ENCODE data around the gene F10.
"Not testable (repeated sequence)": the region's sequence is repeated elsewhere in the genome, so short reads cannot be mapped to it uniquely, and the experiment has no call there.

F10 gene

DNA sequence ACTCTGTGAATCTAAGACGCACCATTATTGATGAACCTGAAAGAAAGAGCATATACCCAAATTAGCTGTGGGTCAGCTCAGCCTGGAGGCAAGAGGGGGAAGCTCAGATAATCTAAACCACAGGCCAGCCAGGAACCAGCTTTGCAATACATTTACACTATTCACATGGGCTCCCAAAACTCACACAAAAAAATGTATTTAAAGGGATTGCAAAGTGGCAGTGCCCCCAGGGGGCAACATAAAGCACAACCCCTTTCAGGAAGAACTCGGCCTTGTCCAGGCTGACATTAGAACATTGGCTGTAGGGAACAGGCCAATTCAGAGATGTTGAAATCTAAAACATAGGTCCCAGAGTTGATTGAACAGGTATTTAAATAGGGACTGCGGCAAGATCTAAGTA lies 32.6 kb downstream of the F10 start:
- DNase-seq: no peak

DNA sequence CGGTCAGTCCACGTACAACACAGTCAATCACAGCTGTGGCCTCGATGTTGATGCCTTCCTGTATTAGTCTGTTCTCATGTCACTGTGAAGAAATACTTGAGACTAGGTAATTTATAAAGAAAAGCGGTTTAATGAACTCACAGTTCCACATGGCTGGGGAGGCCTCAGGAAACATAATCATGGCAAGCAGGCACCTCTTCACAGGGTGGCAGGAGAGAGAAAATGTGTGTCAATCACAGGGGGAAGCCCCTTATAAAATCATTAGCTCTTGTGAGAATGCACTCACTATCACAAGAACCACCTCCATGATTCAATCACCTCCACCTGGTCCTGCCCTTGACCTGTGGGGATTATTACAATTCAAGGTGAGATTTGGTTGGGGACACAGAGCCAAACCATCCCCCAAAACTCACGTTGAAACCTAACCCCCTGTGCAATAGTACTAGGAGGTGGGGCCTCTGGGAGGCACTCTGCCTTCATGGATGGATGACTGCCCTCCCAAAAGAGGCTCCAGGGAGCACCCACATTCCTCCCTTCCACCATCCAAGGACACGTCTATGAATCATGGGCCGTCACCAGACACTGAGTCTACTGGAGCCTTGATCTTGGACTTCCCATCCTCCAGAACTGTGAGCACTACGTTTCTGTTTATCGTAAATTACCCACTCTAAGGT lies 33.5 kb downstream of the F10 start:
- DNase-seq: no peak

DNA sequence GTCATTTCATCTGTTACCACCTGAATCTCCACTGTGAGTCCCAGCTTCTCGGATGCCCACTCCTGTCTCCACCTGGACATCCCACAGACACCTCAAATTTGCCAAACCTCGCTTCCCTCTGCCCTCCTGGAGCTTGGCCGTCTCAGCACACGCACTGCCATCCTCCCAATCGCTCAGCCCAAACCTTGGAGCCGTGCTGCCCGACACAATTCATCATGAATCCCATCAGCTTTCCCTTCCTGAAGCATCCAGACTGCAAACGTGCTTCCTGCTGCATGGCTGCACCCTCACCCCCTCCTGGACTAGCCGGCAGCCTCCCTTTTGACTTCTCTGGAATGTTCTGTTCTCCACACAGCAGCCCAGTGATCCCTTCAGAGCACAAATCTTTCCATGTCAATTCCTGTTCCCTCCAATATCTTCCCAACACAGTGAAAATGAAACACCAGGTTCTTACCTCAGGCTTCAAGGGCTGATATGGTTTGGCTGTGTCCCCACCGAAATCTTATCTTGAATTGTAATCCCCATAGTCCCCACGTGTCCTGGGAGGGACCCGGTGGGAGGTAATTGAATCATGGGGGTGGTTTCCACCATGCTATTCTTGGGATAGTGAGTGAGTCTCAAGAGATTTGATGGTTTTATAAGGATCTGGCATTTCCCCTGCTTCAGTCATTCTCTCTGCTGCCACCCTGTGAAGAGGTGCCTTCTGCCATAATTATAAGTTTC lies 34.8 kb downstream of the F10 start:
- no peak for DNase-seq

DNA sequence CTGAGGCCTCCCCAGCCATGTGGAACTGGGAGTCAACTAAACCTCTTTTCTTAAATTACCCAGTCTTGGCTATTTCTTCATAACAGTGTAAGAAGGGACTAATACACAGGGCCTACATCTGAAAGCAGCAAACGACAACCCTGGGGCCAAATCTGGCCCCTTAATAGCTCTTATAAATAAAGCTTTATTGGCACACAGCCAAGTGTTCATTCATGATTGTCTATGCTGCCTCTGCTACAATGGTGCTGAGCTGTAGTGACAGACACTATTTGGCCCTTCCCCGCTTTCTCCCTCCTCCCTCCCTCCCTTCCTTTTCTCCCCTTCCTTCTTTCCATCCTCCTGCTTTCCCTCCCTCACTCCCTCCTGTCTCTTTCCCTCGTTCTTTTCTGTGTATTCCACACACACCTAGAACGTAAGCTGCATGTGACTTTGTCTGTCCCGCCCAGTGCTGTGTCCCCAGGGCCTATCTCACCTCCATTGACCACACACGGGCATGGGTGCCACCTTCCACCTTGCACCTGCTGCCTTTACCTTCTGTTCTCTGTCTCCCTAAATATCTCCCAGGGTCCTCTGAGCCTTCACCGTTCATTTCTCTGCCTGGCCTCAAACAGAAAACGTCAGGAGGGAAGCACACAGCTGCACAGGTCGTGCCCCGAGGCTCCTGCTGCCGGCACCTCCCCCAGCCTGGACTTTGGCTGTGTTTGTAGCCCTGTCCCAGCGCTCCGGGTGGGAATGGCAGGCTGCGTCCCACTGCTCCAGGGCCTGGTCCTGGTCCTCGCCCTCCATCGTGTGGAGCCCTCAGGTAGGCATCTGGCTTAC lies 35.5 kb downstream of the F10 start, which contains the start of gene PROZ:
PROZ (plus strand) TSS at position 720 of the 819 bp plus-strand sequence; CDS start at position 733, 13 bp downstream.
- no peak for DNase-seq

DNA sequence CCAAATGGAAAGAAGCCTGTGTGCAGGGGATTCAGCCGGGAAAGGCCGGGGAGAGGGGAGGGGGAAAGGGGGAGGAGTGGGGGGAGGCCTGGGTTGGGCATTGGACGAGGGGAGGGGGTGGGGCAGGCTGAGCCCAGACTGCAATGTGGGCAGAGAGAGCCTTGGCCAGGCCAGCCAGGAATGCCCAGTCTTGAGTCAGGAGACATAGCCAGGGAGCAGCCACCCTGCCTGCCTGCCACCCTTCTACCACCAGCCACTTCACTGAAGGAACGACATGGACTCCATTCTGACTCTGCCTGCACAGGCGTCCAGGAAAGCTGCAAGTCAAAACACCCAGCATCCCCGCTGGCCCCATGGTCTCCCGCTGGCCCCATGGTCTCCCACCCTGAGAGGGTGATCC lies 36.3 kb downstream of the F10 start:
- no peak for DNase-seq

DNA sequence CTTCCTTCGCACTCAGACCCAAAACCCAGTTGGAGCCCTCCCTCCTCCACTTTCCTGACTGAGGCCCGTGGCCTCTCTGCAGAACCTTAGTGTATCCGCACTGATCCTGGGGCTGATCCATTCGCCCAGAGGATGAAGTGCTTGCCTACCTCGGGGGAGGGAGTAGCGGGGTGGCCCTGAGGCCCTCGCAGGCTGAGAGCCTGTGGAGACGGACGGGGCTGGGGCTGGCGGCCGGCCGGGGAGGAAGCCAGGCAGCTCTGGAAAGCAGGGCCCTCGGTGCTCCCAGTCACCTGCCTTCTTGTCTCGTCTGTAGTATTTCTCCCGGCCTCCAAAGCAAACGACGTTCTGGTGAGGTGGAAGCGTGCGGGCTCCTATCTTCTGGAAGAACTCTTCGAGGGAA lies 37.1 kb downstream of the F10 start:
- DNase-seq: no peak

DNA sequence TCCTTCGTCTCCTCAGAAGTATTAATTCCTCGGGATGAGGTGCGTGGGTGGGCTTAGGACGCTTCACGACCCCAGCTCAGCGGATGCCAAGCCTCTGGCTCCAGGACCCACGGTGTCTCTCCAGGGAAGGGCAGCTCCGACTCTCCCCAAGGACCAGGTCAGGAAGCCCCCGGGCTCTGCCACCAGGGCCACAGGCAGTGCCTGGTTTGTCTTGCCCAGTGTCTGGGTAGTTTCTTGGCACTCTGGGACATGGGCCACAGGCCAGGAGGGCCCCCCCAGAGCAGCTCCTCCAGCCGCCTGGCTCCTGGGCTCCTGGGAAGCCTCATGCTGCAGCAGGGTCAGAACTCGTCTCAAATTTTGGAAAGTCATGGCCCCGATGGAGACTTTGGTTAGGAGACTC lies 38.4 kb downstream of the F10 start:
- no peak for DNase-seq

DNA sequence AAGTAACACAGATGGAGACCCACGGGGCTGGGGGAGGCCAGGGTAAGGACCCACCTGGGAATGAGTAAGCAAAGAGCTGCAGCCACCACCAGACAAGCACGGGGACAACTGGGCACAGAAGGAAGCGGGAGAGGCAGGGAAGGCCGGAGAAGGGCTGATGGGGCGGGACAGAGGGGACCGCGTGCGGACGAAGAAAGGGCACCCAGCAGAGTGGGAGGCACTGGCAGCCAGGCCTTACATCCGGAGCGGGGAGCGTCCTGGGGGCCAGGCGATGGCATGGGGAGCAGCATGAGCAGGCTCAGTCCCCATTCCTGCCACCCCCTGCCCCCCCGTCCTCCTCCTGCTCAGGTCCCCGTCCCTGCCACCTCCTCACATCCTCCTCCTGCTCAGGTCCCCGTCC lies 38.8 kb downstream of the F10 start:
- no peak for DNase-seq

DNA sequence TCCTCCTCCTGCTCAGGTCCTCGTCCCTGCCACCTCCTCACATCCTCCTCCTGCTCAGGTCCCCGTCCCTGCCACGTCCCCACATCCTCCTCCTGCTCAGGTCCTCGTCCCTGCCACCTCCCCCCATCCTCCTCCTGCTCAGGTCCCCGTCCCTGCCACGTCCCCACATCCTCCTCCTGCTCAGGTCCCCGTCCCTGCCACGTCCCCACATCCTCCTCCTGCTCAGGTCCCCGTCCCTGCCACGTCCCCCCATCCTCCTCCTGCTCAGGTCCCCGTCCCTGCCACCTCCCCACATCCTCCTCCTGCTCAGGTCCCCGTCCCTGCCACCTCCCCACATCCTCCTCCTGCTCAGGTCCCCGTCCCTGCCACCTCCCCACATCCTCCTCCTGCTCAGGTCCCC lies 39.4 kb downstream of the F10 start:
- not testable (repeated sequence) for DNase-seq

DNA sequence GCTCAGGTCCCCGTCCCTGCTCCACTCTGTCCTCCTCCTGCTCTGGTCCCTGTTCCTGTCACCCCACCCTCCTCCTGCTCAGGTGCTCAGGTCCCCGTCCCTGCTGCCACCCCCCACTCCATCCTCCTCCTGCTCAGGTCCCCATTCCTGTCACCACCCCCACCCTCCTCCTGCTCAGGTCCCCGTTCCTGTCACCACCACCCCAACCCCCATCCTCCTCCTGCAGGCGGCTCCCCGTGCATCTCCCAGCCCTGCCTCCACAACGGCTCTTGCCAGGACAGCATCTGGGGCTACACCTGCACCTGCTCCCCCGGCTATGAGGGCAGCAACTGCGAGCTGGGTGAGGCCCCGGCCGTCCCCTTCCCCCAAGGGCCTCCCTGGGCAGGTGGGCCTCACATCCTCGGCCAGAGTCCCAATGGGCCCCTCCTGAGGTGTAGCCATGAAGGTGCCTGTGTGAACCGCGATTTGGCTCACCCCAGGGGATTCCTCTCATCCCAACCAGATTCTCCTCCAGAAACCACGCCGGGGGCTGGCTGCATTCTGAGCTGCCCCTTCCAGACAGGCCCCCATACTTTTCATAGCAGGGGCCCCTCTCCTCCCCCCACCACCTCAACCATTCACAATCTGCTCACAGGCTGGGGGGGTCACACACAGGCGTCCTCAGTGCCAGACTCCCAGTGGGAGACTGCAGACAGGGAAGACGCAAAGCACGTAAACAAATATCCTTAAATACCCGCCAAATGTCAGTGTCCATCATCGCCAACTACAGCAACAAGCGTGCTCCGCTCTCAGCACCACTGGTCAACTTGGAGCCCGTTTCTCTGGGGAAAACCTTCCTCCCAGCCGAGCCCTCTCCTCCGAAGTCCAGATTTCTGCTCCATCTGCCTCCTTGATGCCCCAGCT lies 40.4 kb downstream of the F10 start:
- DNase-seq: no peak

DNA sequence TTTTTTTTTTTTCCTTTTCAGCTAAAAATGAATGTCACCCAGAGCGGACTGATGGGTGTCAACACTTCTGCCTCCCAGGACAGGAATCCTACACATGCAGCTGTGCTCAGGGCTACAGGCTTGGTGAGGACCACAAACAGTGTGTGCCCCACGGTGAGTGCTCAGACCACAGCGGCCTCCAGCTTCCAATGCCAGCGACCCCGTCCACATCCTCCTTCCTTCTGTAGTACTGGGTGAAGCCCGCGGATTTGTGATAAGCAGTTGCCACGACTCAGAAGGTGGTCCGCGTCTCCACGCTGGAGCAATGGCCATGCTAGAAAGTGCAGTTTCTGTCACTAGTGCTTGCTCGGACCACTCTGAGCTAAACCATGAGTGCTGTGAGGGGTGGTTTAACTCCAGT lies 41.9 kb downstream of the F10 start:
- DNase-seq: no peak

DNA sequence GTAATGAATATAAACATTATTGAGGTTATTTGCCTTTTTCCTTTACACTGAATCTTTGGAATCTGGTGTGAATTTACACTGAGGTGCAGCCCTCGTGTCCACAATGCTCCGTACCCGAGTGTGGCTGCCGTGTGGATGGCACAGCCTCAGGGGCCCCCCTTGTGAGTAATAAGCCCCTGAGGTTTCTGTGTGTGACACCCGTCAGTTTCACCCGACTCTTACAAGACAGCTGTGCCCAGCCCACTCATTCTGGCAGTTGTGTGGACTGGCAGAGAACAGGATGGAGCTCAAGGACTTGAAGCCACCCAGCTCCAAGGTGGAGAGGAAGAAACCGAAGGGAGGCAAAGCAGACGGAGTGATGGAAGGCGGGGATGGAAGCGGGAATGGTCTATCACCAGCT lies 43.7 kb downstream of the F10 start:
- no peak for DNase-seq

DNA sequence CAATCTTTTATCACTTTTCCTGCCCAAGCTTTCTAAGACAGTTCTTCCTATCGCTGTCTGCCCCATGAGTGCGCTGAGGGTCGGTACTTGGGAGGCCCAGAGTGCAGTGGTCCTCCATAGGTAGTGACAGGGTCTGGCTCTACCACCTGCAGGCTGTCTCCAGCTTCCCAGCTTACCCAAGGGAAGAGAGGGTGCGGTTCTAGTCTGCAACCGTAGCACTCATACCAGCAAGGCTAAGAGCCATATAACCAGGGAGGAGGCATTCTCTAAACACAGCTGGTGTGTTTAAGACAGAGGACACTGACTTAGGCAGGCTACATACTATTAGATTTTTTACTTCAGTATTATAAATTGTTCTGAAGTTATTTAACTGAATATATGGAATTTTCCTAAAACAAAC lies 44.1 kb downstream of the F10 start:
- DNase-seq: no peak

DNA sequence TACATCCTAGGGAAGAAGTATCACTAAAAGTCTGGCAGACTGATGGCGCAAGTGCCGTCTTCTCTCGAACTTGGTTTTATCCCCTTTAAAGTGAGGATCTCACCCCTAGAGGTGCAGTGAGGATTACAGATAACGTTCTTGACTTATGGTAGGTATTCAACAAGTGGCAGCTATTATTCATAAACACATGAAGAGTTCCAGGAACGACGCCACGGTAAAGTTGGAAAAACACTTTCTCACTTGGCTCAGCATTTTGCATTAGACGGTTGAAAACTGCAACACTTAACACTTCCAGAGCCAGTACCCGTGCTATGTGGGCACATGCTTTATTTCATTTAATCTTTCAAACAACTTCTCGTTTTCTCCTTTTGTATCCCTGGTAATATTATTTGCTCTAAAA lies 44.6 kb downstream of the F10 start:
- no peak for DNase-seq

DNA sequence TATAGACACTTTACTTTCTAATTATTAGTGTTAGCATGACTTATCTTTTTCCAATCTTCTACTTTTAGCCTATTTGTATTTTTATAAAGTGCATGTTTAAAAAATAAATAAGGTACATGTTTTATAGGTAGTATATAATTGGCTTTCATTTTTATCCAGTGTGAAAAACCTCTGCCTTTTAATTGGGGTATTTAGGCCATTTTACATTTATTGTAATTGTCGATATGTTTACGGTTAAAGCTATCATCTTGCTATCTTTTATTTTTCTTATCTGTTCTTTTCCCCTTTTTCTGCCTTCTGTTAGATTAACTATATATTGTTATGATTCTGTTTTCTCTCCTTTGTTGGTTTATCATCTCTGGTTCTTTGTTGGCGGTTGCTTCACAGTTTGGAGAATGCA lies 45.0 kb downstream of the F10 start:
- no peak for DNase-seq

DNA sequence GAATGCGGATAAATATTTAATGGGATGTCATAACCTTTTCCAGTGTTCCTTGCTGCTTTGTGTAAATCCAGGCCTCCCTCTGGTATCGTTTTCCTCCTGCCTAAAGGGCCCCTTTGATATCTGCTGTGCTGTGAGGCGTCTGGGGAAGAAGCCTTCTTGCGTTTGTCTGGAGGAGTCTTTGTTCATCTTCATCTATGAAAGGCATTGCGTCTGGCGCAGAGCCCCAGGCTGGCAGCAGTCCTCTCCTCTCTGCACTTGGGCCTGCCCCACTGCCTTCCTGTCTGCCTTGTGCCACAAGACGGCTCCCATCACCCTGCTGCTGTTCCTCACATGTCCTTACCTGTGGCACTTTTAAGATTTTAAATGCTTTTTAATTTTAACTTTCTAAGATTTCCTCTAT lies 45.6 kb downstream of the F10 start:
- DNase-seq: no peak

DNA sequence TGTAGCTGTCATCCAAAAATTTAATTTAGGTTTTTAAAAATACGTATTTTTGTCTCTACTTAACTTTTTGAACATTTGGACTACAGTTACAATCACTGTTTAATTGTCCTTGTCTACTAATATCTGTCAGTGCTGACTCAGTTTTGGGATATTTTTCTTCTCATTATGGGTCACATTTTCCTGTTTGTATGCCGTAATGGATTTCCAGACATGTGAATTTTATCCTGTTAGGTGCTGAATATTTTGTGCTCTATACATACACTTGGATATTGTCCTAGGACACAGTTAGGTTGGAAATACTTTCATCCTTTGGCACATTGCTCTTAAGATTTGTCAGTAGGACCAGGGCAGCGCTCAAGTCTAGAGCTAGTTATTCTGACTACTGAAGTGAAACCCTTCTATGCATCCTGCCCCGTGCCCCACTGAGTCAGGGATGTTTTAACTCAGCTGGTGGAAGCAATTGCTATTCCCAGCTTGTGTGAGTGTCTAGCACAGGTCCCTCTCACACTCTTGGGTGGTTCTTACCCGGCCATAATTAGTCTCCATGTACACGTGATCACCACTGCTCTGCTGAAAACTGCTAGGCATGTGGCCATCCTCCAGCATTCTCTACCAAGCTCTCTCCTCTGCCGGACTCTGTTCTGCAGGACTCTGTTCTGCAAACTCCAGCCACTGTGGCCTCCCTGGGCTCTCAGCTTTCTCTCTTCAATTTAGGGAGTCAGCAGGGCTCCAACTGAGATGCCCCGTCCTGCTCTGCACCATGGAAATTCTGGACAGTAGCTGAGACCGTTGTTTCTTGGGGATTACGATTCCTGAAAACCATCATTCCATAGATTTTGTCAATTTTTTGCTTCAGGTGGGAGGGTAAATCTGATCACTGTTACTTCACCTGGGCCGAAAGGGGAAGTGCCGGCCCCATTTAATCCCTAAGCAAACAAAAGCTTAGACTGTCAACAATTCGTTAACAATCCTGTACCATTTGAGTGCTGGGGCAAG lies 47.0 kb downstream of the F10 start:
- DNase-seq: no peak

DNA sequence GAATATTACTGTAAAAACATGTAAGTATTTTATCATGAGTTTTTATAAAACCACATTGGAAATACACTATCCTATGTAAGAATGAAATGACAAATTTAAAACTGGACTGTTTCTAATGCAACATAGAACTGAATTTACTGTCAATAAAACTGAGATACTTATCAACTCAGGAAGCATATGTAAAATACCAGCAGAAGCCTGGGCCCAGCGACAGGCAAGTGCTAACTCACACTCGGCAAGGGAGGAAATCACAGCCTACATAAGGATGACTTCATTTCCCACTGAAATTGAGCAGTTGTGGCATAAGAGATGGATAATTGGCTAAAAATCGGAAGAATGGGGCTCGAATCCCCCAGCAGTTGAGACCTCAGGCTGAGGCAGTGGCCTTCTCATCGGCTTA lies 47.9 kb downstream of the F10 start:
- no peak for DNase-seq

DNA sequence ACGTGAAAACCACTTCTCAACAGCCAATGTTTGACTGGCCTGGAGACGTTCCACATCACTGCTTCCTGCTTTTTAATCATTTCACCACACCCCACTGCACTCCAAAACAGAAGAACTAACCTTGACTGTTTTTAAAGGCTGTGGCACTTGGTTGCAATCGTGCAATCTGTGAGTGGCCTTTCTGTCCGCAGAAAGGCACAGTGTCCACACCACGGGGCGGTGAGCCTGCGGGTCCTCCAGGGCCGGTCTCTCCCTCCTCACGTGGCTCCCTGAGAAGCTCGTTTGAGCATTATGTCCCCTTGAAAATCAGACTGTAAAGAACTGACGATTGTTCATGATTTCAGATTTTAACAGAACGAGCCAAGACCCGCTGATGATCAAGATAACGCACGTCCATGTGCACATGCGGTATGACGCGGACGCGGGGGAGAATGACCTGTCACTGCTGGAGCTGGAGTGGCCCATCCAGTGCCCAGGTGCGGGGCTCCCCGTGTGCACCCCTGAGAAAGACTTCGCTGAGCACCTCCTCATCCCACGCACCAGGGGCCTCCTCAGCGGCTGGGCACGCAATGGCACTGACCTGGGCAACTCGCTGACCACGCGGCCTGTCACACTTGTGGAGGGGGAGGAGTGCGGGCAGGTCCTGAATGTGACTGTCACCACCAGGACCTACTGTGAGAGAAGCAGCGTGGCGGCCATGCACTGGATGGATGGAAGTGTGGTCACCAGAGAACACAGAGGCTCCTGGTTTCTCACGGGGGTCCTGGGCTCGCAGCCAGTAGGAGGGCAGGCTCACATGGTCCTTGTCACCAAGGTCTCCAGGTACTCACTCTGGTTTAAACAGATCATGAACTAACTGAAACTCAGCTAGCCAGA lies 48.9 kb downstream of the F10 start:
- DNase-seq: no peak

DNA sequence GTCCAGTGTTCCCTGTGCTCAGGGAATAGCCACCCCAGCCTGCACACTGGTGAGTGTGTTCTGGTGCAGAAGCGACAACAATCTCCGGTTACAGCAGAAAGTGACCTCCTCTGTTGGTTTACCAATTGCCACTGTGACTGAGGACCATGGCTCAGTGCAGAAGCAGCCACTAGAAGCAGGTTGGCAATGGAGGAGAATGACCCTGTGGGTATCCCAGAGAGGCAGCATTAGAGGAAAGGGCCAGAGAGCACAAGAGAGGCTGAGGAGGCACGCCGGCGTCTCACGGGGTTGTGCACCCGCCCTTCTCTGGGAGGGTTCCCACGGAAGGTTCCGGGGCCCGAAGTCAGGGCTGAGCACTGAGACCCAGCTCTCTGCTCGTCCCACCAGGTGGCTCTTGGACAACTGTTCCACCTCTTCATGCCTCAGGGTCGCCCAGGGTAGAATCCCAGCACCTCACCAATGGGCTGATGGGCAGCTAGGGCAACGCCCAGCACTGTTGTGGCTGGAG lies 49.9 kb downstream of the F10 start:
- no peak for DNase-seq

All from NK-92 treated with Interleukin-12 subunit alpha and Interleukin-12 subunit beta, amount 100 ng/mL, for 24 hours (cell line).